Liver (tissue), 9 donors: Measurements from ENCODE around the gene PIK3R3. TPM values are rescaled to one million over a fixed set of nuclear protein-coding genes. Genes with fewer than 3 reads are reported as not detected.

Experiments
- DNase-seq: peaks from one replicate; pipeline ENCODE4 v3.0.0-alpha.2; 2017; ENCODE audit warnings: low spot score
- H3K27ac ChIP-seq, 2 donors: one replicate each; pipeline ENCODE4 v1.7.0; 2013; ENCODE audit warnings: inconsistent platforms in 2 of 2, low read length in 2 of 2, control low read depth in 1 of 2, low read depth in 1 of 2, mild to moderate bottlenecking in 1 of 2
- H3K27me3 ChIP-seq, 4 donors: one replicate each; pipeline versions ENCODE4 v1.6.1 to v1.7.0; 2013; ENCODE audit warnings: low read length in 3 of 4, inconsistent platforms in 1 of 4, mild to moderate bottlenecking in 1 of 4, moderate library complexity in 1 of 4; ENCODE audit not compliant: control insufficient read depth in 4 of 4, insufficient read depth in 4 of 4
- H3K36me3 ChIP-seq, 4 donors: one replicate each; pipeline versions ENCODE4 v1.6.1 to v1.7.0; 2013; ENCODE audit warnings: low read length in 3 of 4, mild to moderate bottlenecking in 3 of 4, low read depth in 1 of 4, moderate library complexity in 1 of 4; ENCODE audit not compliant: control insufficient read depth in 4 of 4, insufficient read depth in 3 of 4
- H3K4me1 ChIP-seq, 4 donors: one replicate each; pipeline versions ENCODE4 v1.6.1 to v1.7.0; 2013; ENCODE audit warnings: low read length in 3 of 4, mild to moderate bottlenecking in 3 of 4, moderate library complexity in 1 of 4; ENCODE audit not compliant: control insufficient read depth in 4 of 4, insufficient read depth in 4 of 4
- H3K4me3 ChIP-seq, 3 donors: one replicate each; pipeline versions ENCODE4 v1.6.1 to v1.7.0; 2013; ENCODE audit warnings: low read length in 3 of 3, control low read depth in 1 of 3, low read depth in 1 of 3, mild to moderate bottlenecking in 1 of 3
- H3K9ac ChIP-seq, 2 donors: one replicate each; pipeline ENCODE4 v1.7.0; 2013; ENCODE audit warnings: low read length in 2 of 2, mild to moderate bottlenecking in 2 of 2, moderate library complexity in 2 of 2, control low read depth in 1 of 2, low read depth in 1 of 2
- H3K9me3 ChIP-seq, 4 donors: one replicate each; pipeline versions ENCODE4 v1.6.1 to v1.7.0; 2013; ENCODE audit warnings: low read length in 3 of 4; ENCODE audit not compliant: control insufficient read depth in 4 of 4
- EGR1 ChIP-seq, 2 donors: IDR thresholded peaks; 2 replicates each; pipeline ENCODE4 v1.6.1; 2016 to 2018; ENCODE audit warnings: antibody characterized with exemption in 2 of 2, low read depth in 2 of 2
- FOXA1 ChIP-seq: IDR thresholded peaks from 2 replicates; pipeline ENCODE4 v1.6.1; 2016; ENCODE audit warnings: antibody characterized with exemption
- FOXA2 ChIP-seq: IDR thresholded peaks from 2 replicates; pipeline ENCODE4 v1.6.1; 2016; ENCODE audit warnings: antibody characterized with exemption
- GABPA ChIP-seq, 2 donors: IDR thresholded peaks in 1 of 2; conservative IDR thresholded peaks in 1 of 2; 2 replicates each; pipeline ENCODE4 v1.6.1; 2016; ENCODE audit warnings: antibody characterized with exemption in 2 of 2, mild to moderate bottlenecking in 1 of 2, moderate library complexity in 1 of 2
- HNF4A ChIP-seq, 2 donors: conservative IDR thresholded peaks; 2 replicates each; pipeline ENCODE4 v1.6.1; 2016; ENCODE audit warnings: antibody characterized with exemption in 2 of 2, mild to moderate bottlenecking in 2 of 2
- HNF4G ChIP-seq: IDR thresholded peaks from 2 replicates; pipeline ENCODE4 v1.6.1; 2016; ENCODE audit warnings: antibody characterized with exemption
- JUND ChIP-seq, 2 donors: IDR thresholded peaks; 2 replicates each; pipeline ENCODE4 v1.6.1; 2016; ENCODE audit warnings: antibody characterized with exemption in 2 of 2
- NR2F2 ChIP-seq: IDR thresholded peaks from 2 replicates; pipeline ENCODE4 v1.6.1; 2016; ENCODE audit warnings: antibody characterized with exemption
- RAD21 ChIP-seq, 2 donors: IDR thresholded peaks; 2 replicates each; pipeline ENCODE4 v1.6.1; 2016; ENCODE audit warnings: antibody characterized with exemption in 2 of 2, mild to moderate bottlenecking in 2 of 2
- RXRA ChIP-seq, 2 donors: IDR thresholded peaks; 2 replicates each; pipeline ENCODE4 v1.6.1; 2017 to 2018; ENCODE audit warnings: antibody characterized with exemption in 2 of 2, mild to moderate bottlenecking in 1 of 2
- SP1 ChIP-seq: IDR thresholded peaks from 2 replicates; pipeline ENCODE4 v1.6.1; 2018; ENCODE audit warnings: antibody characterized with exemption, mild to moderate bottlenecking
- TAF1 ChIP-seq: conservative IDR thresholded peaks from 2 replicates; pipeline ENCODE4 v1.6.1; 2016; ENCODE audit warnings: antibody characterized with exemption, mild to moderate bottlenecking
- YY1 ChIP-seq: IDR thresholded peaks from 2 replicates; pipeline ENCODE4 v1.6.1; 2016; ENCODE audit warnings: antibody characterized with exemption, mild to moderate bottlenecking
- WGBS: extraction: QIAGEN DNeasy Blood & Tissue Kit; methylation state at CpG from one replicate; pipeline ENCODE4 v1.1.7; 2013; 5-methylcytosine and 5-hydroxymethylcytosine counted together
- polyA plus RNA-seq, 2 donors: library from polyadenylated mRNA; stranded (reverse) in 1 of 2; unstranded in 1 of 2; fragments of 200-250 nt in 1 of 2; fragments of >200 nt in 1 of 2; fragmentation: Nextera tagmentation in 1 of 2; extraction: Ambion mirVana in 1 of 2; gene quantifications; one replicate each; pipeline versions ENCODE4 v1.2.1 to v1.2.3, GENCODE V29; 2013 to 2015
- total RNA-seq, 2 donors: library from RNA; depleted of rRNA; stranded (reverse); fragments of >200 nt; gene quantifications; one replicate each; pipeline ENCODE4 v1.2.3, GENCODE V29; 2014
- TF ChIP-seq, protein P1 (sequence below): IDR thresholded peaks from 2 replicates; pipeline ENCODE4 v1.6.1; 2016; ENCODE audit warnings: antibody characterized with exemption
- TF ChIP-seq, protein P2 (sequence below): IDR thresholded peaks from 2 replicates; pipeline ENCODE4 v1.6.1; 2016; ENCODE audit warnings: antibody characterized with exemption, mild to moderate bottlenecking
- TF ChIP-seq, protein P3 (sequence below): IDR thresholded peaks from 2 replicates; pipeline ENCODE4 v1.6.1; 2016; ENCODE audit warnings: antibody characterized with exemption
- TF ChIP-seq, protein P4 (sequence below): IDR thresholded peaks from 2 replicates; pipeline ENCODE4 v1.6.1; 2016; ENCODE audit warnings: antibody characterized with exemption
- TF ChIP-seq, protein P5 (sequence below): fragments of 150-350 bp; IDR thresholded peaks from 2 replicates; pipeline ENCODE4 v1.5.1; 2017; ENCODE audit warnings: improper control_type of control experiment, low read depth, low read length; ENCODE audit not compliant: missing input control
- donor health status: healthy.
- donor health status: healthy.
- donor health status: healthy.
- donor health status: healthy.
- donor health status: healthy.

The PIK3R3 gene
- total and polyA plus RNA-seq, 4 donors: 1.5 to 4.6 (median 2.7) TPM

DNA sequence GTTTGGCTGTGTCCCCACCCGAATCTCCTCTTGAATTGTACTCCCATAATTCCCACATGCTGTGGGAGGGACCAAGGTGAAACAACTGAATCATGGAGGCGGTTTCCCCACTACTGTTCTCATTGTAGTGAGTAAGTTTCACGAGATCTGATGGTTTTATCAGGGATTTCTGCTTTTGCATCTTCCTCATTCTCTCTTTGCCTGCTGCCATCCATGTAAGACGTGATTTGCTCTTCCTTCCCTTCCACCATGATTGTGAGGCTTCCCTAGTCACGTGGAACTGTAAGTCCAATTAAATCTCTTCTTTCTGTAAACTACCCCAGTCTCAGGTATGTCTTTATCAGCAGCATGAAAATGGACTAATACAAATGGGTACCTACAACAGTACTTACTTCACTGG is 73.5 kb downstream of the PIK3R3 start:
- no peak for DNase-seq
- Histone ChIP-seq H3K9ac (no peak overlapping the region), H3K4me1 (peaks cover 0 to 4% (median 1%) of the 10 kb centered on the region in 4 donors), H3K27ac (no peak overlapping the region), H3K27me3 (no peaks in the 10 kb centered on the region), H3K36me3 (no peaks in the 10 kb centered on the region), H3K9me3 (peaks cover 0 to 1% (median 0%) of the 10 kb centered on the region in 4 donors), H3K4me3 (no peak overlapping the region)
- 95% methylated on average over 5 of the region's 5 CpGs for WGBS
- TF ChIP-seq, protein P1, sequence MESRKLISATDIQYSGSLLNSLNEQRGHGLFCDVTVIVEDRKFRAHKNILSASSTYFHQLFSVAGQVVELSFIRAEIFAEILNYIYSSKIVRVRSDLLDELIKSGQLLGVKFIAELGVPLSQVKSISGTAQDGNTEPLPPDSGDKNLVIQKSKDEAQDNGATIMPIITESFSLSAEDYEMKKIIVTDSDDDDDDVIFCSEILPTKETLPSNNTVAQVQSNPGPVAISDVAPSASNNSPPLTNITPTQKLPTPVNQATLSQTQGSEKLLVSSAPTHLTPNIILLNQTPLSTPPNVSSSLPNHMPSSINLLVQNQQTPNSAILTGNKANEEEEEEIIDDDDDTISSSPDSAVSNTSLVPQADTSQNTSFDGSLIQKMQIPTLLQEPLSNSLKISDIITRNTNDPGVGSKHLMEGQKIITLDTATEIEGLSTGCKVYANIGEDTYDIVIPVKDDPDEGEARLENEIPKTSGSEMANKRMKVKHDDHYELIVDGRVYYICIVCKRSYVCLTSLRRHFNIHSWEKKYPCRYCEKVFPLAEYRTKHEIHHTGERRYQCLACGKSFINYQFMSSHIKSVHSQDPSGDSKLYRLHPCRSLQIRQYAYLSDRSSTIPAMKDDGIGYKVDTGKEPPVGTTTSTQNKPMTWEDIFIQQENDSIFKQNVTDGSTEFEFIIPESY: no peak
- TF ChIP-seq JUND (IDR thresholded peaks at IDR 0.05): no peak
- no peak for TF ChIP-seq FOXA2
- TF ChIP-seq, protein P2, sequence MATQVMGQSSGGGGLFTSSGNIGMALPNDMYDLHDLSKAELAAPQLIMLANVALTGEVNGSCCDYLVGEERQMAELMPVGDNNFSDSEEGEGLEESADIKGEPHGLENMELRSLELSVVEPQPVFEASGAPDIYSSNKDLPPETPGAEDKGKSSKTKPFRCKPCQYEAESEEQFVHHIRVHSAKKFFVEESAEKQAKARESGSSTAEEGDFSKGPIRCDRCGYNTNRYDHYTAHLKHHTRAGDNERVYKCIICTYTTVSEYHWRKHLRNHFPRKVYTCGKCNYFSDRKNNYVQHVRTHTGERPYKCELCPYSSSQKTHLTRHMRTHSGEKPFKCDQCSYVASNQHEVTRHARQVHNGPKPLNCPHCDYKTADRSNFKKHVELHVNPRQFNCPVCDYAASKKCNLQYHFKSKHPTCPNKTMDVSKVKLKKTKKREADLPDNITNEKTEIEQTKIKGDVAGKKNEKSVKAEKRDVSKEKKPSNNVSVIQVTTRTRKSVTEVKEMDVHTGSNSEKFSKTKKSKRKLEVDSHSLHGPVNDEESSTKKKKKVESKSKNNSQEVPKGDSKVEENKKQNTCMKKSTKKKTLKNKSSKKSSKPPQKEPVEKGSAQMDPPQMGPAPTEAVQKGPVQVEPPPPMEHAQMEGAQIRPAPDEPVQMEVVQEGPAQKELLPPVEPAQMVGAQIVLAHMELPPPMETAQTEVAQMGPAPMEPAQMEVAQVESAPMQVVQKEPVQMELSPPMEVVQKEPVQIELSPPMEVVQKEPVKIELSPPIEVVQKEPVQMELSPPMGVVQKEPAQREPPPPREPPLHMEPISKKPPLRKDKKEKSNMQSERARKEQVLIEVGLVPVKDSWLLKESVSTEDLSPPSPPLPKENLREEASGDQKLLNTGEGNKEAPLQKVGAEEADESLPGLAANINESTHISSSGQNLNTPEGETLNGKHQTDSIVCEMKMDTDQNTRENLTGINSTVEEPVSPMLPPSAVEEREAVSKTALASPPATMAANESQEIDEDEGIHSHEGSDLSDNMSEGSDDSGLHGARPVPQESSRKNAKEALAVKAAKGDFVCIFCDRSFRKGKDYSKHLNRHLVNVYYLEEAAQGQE: no peak
- TF ChIP-seq FOXA1: no peak

DNA sequence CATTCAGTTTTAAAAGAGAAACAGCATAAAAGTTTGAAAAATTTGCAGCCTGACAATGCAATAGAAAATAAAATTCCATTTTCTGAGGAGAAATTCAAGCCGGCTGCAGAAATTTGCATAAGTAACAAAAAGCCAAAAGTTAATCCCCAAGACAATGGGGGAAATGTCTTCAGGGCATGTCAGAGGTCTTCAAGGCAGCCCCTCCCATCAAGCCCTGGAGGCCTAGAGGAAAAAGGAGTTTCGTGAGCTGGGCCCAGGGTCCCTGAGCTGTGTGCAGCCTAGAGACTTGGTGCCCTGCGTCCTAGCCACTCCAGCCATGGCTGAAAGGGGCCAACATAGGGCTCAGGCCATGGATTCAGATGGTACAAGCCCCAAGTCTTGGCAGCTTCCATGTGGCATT is 74.6 kb downstream of the PIK3R3 start:
- WGBS: 99% methylated on average over 3 of the region's 3 CpGs
- TF ChIP-seq GABPA (IDR thresholded peaks at IDR 0.05 in 1 of 2, conservative IDR thresholded peaks at IDR 0.05 in 1 of 2) (no peak), FOXA1 (no peak), FOXA2 (no peak), NR2F2 (no peak), EGR1 (IDR thresholded peaks at IDR 0.05; ENCODE audit: low read depth in 2 of 2) (no peak), RAD21 (IDR thresholded peaks at IDR 0.05) (no peak), HNF4G (no peak), JUND (IDR thresholded peaks at IDR 0.05) (no peak), YY1 (no peak), HNF4A (conservative IDR thresholded peaks at IDR 0.05) (no peak), TAF1 (no peak), RXRA (IDR thresholded peaks at IDR 0.05) (no peak), SP1 (no peak)
- TF ChIP-seq, protein P1: no peak
- TF ChIP-seq, protein P3, sequence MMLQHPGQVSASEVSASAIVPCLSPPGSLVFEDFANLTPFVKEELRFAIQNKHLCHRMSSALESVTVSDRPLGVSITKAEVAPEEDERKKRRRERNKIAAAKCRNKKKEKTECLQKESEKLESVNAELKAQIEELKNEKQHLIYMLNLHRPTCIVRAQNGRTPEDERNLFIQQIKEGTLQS: no peak
- TF ChIP-seq, protein P2: no peak
- TF ChIP-seq, protein P4, sequence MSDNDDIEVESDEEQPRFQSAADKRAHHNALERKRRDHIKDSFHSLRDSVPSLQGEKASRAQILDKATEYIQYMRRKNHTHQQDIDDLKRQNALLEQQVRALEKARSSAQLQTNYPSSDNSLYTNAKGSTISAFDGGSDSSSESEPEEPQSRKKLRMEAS: no peak
- TF ChIP-seq, protein P5, sequence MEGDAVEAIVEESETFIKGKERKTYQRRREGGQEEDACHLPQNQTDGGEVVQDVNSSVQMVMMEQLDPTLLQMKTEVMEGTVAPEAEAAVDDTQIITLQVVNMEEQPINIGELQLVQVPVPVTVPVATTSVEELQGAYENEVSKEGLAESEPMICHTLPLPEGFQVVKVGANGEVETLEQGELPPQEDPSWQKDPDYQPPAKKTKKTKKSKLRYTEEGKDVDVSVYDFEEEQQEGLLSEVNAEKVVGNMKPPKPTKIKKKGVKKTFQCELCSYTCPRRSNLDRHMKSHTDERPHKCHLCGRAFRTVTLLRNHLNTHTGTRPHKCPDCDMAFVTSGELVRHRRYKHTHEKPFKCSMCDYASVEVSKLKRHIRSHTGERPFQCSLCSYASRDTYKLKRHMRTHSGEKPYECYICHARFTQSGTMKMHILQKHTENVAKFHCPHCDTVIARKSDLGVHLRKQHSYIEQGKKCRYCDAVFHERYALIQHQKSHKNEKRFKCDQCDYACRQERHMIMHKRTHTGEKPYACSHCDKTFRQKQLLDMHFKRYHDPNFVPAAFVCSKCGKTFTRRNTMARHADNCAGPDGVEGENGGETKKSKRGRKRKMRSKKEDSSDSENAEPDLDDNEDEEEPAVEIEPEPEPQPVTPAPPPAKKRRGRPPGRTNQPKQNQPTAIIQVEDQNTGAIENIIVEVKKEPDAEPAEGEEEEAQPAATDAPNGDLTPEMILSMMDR: no peak
- no peak overlapping the region for H3K27ac ChIP-seq
- no peak overlapping the region for H3K9ac ChIP-seq
- H3K9me3 ChIP-seq: peaks cover 0 to 1% (median 0%) of the 10 kb centered on the region in 4 donors
- no peaks in the 10 kb centered on the region for H3K4me1 ChIP-seq
- no peaks in the 10 kb centered on the region for H3K36me3 ChIP-seq
- DNase-seq: no peak
- H3K27me3 ChIP-seq: no peaks in the 10 kb centered on the region
- H3K4me3 ChIP-seq: no peak overlapping the region
